Measurements from ENCODE around the gene TENT4B.

DNA sequence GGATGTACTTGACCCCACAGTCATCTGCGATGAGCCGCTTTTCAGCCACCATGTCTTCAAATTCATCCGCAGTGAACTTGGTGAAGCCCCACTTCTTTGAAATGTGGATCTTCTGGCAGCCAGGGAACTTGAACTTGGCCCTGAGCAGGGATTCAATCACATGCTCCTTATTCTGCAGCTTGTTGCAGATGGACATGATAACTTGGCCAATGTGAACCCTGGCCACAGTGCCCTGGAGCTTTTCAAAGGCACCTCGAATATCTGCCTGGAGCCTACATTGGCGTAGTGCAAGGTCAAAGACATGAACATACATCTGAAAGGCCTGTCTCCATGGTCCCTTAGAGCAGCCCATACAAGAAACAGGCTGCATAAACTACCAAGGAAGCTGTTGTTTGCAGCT is 1.8 kb upstream of the TENT4B start:
- TF ChIP-seq, protein P1, sequence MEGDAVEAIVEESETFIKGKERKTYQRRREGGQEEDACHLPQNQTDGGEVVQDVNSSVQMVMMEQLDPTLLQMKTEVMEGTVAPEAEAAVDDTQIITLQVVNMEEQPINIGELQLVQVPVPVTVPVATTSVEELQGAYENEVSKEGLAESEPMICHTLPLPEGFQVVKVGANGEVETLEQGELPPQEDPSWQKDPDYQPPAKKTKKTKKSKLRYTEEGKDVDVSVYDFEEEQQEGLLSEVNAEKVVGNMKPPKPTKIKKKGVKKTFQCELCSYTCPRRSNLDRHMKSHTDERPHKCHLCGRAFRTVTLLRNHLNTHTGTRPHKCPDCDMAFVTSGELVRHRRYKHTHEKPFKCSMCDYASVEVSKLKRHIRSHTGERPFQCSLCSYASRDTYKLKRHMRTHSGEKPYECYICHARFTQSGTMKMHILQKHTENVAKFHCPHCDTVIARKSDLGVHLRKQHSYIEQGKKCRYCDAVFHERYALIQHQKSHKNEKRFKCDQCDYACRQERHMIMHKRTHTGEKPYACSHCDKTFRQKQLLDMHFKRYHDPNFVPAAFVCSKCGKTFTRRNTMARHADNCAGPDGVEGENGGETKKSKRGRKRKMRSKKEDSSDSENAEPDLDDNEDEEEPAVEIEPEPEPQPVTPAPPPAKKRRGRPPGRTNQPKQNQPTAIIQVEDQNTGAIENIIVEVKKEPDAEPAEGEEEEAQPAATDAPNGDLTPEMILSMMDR (conservative IDR thresholded peaks at IDR 0.05; ENCODE audit: low read length) = no peak
- TF ChIP-seq EZH2phosphoT487 (IDR thresholded peaks at IDR 0.05; ENCODE audit: borderline replicate concordance, low read depth, low read length) = no peak
